ENCODE data around the gene PDE4D. TPM values are rescaled to one million over a fixed set of nuclear protein-coding genes. Genes with fewer than 3 reads are reported as not detected.
A peak's percentile ranks its signal among the peaks of the same experiment; 100 is the strongest.

Gene PDE4D
- total RNA-seq, 1 donor from 2014 or later: 2.3 TPM

- DNase-seq (ENCODE audit: low spot score): no peak
- Histone ChIP-seq H3K36me3 (no peaks in the 10 kb centered on the region), H3K9ac (no peak overlapping the region), H2AFZ (replicated peaks) (no peak overlapping the region), H3K27ac (no peak overlapping the region), H3K27me3 (no peaks in the 10 kb centered on the region), H3K4me2 (no peak overlapping the region), H3K4me1 (peaks cover 25% of the 10 kb centered on the region), H4K20me1 (ENCODE audit: low read depth) (no peaks in the 10 kb centered on the region), H3K79me2 (ENCODE audit: low read depth) (no peaks in the 10 kb centered on the region), H3K4me3 (no peak overlapping the region), H3F3A (ENCODE audit: low read depth) (no peaks in the 10 kb centered on the region), H3K9me3 (ENCODE audit: low read depth) (no peaks in the 10 kb centered on the region)
- peaks cover 3% of the 10 kb centered on the region for H3K9me3 Mint-ChIP-seq
- peaks cover 14% of the 10 kb centered on the region for H3K4me1 Mint-ChIP-seq
- no peak overlapping the region for H3K4me3 Mint-ChIP-seq
- peaks cover 16% of the 10 kb centered on the region for H3K36me3 Mint-ChIP-seq
- no peaks in the 10 kb centered on the region for H3K27me3 Mint-ChIP-seq (ENCODE audit: insufficient read depth, low read depth)
- no peak overlapping the region for H3K27ac Mint-ChIP-seq
- TF ChIP-seq EZH2 (IDR thresholded peaks at IDR 0.05) (no peak), CTCF (IDR thresholded peaks at IDR 0.05) (no peak), EZH2phosphoT487 (IDR thresholded peaks at IDR 0.05) (no peak)
Measured at GRCh38 chr5:58983526-58984452, 909.7 kb downstream of the PDE4D start.

GRCh38 chr5:58980890-58981289 lies 912.6 kb downstream of the PDE4D start:
- no peaks in the 10 kb centered on the region for H4K20me1 ChIP-seq (ENCODE audit: low read depth)
- H3K27ac Mint-ChIP-seq: no peak overlapping the region
- H3K4me1 ChIP-seq: peaks cover 18% of the 10 kb centered on the region
- no peaks in the 10 kb centered on the region for H3K36me3 ChIP-seq
- no peaks in the 10 kb centered on the region for H3K27me3 ChIP-seq
- no peak overlapping the region for H3K4me3 Mint-ChIP-seq
- no peak overlapping the region for H3K9ac ChIP-seq
- no peak overlapping the region for H2AFZ ChIP-seq (replicated peaks)
- peaks cover 3% of the 10 kb centered on the region for H3K9me3 Mint-ChIP-seq
- peaks cover 14% of the 10 kb centered on the region for H3K4me1 Mint-ChIP-seq
- DNase-seq (ENCODE audit: low spot score): peak; percentile 42
- TF ChIP-seq EZH2 (IDR thresholded peaks at IDR 0.05): no peak
- TF ChIP-seq EZH2phosphoT487 (IDR thresholded peaks at IDR 0.05): no peak
- no peak for TF ChIP-seq CTCF (IDR thresholded peaks at IDR 0.05)
- no peaks in the 10 kb centered on the region for H3K27me3 Mint-ChIP-seq (ENCODE audit: insufficient read depth, low read depth)
- H3F3A ChIP-seq (ENCODE audit: low read depth): no peaks in the 10 kb centered on the region
- H3K36me3 Mint-ChIP-seq: peaks cover 19% of the 10 kb centered on the region
- no peaks in the 10 kb centered on the region for H3K79me2 ChIP-seq (ENCODE audit: low read depth)
- no peak overlapping the region for H3K4me2 ChIP-seq
- H3K9me3 ChIP-seq (ENCODE audit: low read depth): no peaks in the 10 kb centered on the region
- no peak overlapping the region for H3K27ac ChIP-seq
- no peak overlapping the region for H3K4me3 ChIP-seq

- no peak for DNase-seq (ENCODE audit: low spot score)
- H3K9ac ChIP-seq: no peak overlapping the region
- Mint-ChIP-seq H3K27me3 (ENCODE audit: insufficient read depth, low read depth) (no peaks in the 10 kb centered on the region), H3K4me3 (no peak overlapping the region), H3K36me3 (peaks cover 25% of the 10 kb centered on the region), H3K9me3 (peaks cover 3% of the 10 kb centered on the region), H3K27ac (no peak overlapping the region), H3K4me1 (peaks cover 8% of the 10 kb centered on the region)
- no peak overlapping the region for H3K27ac ChIP-seq
- no peaks in the 10 kb centered on the region for H3K27me3 ChIP-seq
- H4K20me1 ChIP-seq (ENCODE audit: low read depth): no peaks in the 10 kb centered on the region
- no peaks in the 10 kb centered on the region for H3K36me3 ChIP-seq
- H3K79me2 ChIP-seq (ENCODE audit: low read depth): no peaks in the 10 kb centered on the region
- H3K4me3 ChIP-seq: no peak overlapping the region
- H3F3A ChIP-seq (ENCODE audit: low read depth): no peaks in the 10 kb centered on the region
- peaks cover 8% of the 10 kb centered on the region for H3K4me1 ChIP-seq
- no peaks in the 10 kb centered on the region for H3K9me3 ChIP-seq (ENCODE audit: low read depth)
- TF ChIP-seq EZH2 (IDR thresholded peaks at IDR 0.05): no peak
- no peak for TF ChIP-seq EZH2phosphoT487 (IDR thresholded peaks at IDR 0.05)
- TF ChIP-seq CTCF (IDR thresholded peaks at IDR 0.05): no peak
- H3K4me2 ChIP-seq: no peak overlapping the region
- H2AFZ ChIP-seq (replicated peaks): no peak overlapping the region
Measured at GRCh38 chr5:58979090-58979489, 914.4 kb downstream of the PDE4D start.

Data from neural progenitor cell (in vitro differentiated cells).